ENCODE results near the gene C20orf204.

Gene C20orf204

DNA sequence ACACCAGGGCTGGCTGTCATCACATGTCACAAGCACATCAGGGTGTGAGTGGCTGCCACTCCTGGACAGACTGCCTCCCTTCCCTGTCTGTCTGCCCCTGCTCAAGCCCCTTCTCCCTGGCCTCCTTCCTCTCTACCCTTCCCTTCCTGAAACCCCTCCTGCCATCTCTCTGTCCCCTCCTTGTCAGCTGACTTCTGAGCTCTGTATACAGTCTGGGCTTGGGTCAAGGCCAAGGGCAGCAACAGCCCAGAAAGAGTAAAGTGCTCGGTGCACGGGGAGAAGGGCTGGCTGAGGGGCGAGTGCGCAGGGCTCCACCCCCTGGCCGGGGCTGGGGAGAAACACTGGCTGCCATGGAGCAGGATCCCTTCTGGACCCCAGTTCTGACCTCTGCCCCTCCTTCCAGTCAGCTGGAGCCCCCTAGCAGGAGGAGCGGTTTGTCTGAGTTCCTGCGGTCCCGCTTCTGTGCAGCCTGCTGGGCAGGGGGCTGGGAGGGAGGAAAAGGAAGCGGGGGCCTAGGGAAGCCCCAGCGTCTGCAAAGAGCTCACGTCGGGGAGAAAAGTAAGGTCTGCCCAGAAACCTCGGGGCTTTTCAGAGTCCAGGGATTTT lies 46.2 kb downstream of the C20orf204 start:
- H3K4me2 ChIP-seq = no peak overlapping the region

DNA sequence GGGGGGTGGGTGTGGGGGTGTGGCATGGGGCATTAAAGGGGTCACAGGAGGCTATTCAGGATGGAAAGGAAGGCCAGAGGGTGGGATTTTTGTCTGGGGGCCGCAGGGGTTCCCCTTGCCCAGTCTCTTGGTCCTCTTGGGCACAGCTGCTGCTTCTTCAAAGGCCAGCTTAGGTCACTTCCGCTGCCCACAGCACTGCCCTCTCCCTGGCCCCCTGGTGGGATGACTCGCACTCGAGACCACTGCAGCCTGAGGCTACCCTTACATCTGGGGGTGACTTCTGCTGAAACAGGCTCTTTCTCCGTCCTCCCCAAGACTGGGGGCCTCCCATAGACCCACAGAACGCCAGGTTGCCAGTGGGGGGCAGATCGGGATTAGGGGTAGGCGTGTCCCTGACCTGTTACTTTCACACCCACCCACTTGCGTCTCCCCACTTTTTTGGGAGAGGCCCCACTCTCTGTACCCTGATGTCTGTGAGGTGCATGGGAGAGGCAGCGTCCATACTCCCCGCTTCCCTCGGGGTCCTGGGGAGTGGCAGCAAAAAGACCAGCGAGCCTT lies 46.9 kb downstream of the C20orf204 start:
- Histone ChIP-seq H3K4me3 (IDR thresholded peaks at IDR 0.05; ENCODE audit: insufficient read depth, low read depth, low read length) (no peak overlapping the region), H3K27ac (no peak overlapping the region), H4K20me1 (ENCODE audit: insufficient read depth) (no peaks in the 10 kb centered on the region), H3K36me3 (ENCODE audit: insufficient read depth) (no peaks in the 10 kb centered on the region), H3K9ac (no peak overlapping the region), H3K4me1 (ENCODE audit: low read depth, poor library complexity, severe bottlenecking) (peaks cover 11% of the 10 kb centered on the region), H3K4me2 (no peak overlapping the region; the same call in 1 of the 2 replicates), H2AFZ (ENCODE audit: low read depth) (no peak overlapping the region), H3K27me3 (ENCODE audit: insufficient read depth, low read depth) (peaks cover 77% of the 10 kb centered on the region), H3K79me2 (ENCODE audit: insufficient read depth, low read depth) (no peaks in the 10 kb centered on the region)
- TF ChIP-seq, protein P1, sequence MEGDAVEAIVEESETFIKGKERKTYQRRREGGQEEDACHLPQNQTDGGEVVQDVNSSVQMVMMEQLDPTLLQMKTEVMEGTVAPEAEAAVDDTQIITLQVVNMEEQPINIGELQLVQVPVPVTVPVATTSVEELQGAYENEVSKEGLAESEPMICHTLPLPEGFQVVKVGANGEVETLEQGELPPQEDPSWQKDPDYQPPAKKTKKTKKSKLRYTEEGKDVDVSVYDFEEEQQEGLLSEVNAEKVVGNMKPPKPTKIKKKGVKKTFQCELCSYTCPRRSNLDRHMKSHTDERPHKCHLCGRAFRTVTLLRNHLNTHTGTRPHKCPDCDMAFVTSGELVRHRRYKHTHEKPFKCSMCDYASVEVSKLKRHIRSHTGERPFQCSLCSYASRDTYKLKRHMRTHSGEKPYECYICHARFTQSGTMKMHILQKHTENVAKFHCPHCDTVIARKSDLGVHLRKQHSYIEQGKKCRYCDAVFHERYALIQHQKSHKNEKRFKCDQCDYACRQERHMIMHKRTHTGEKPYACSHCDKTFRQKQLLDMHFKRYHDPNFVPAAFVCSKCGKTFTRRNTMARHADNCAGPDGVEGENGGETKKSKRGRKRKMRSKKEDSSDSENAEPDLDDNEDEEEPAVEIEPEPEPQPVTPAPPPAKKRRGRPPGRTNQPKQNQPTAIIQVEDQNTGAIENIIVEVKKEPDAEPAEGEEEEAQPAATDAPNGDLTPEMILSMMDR (conservative IDR thresholded peaks at IDR 0.05; ENCODE audit: low read depth, low read length) = no peak

More for the DNA sequence above, 46.2 kb downstream of the C20orf204 start:
- TF ChIP-seq, protein P1 (conservative IDR thresholded peaks at IDR 0.05; ENCODE audit: low read depth, low read length) = no peak
- no peaks in the 10 kb centered on the region for H4K20me1 ChIP-seq (ENCODE audit: insufficient read depth)
- H3K36me3 ChIP-seq (ENCODE audit: insufficient read depth) = no peaks in the 10 kb centered on the region
- no peak overlapping the region for H3K4me3 ChIP-seq (IDR thresholded peaks at IDR 0.05; ENCODE audit: insufficient read depth, low read depth, low read length)
- no peak overlapping the region for H3K9ac ChIP-seq
- peaks cover 72% of the 10 kb centered on the region for H3K27me3 ChIP-seq (ENCODE audit: insufficient read depth, low read depth)
- no peak overlapping the region for H3K27ac ChIP-seq
- no peak overlapping the region for H2AFZ ChIP-seq (ENCODE audit: low read depth)
- H3K79me2 ChIP-seq (ENCODE audit: insufficient read depth, low read depth) = no peaks in the 10 kb centered on the region
- peaks cover 17% of the 10 kb centered on the region for H3K4me1 ChIP-seq (ENCODE audit: low read depth, poor library complexity, severe bottlenecking)

GRCh38 chr20:64083378-64083803 lies 47.4 kb downstream of the C20orf204 start:
- TF ChIP-seq, protein P1 (conservative IDR thresholded peaks at IDR 0.05; ENCODE audit: low read depth, low read length) = no peak; the same call in 1 of the 2 replicates
- no peaks in the 10 kb centered on the region for H3K36me3 ChIP-seq (ENCODE audit: insufficient read depth)
- H3K79me2 ChIP-seq (ENCODE audit: insufficient read depth, low read depth) = no peaks in the 10 kb centered on the region
- no peak overlapping the region for H3K4me3 ChIP-seq (IDR thresholded peaks at IDR 0.05; ENCODE audit: insufficient read depth, low read depth, low read length)
- peaks cover 6% of the 10 kb centered on the region for H3K4me1 ChIP-seq (ENCODE audit: low read depth, poor library complexity, severe bottlenecking)
- peaks cover 82% of the 10 kb centered on the region for H3K27me3 ChIP-seq (ENCODE audit: insufficient read depth, low read depth)
- no peaks in the 10 kb centered on the region for H4K20me1 ChIP-seq (ENCODE audit: insufficient read depth)
- H3K4me2 ChIP-seq = no peak overlapping the region; the same call in 1 of the 2 replicates
- H2AFZ ChIP-seq (ENCODE audit: low read depth) = no peak overlapping the region
- no peak overlapping the region for H3K9ac ChIP-seq
- H3K27ac ChIP-seq = no peak overlapping the region

DNA sequence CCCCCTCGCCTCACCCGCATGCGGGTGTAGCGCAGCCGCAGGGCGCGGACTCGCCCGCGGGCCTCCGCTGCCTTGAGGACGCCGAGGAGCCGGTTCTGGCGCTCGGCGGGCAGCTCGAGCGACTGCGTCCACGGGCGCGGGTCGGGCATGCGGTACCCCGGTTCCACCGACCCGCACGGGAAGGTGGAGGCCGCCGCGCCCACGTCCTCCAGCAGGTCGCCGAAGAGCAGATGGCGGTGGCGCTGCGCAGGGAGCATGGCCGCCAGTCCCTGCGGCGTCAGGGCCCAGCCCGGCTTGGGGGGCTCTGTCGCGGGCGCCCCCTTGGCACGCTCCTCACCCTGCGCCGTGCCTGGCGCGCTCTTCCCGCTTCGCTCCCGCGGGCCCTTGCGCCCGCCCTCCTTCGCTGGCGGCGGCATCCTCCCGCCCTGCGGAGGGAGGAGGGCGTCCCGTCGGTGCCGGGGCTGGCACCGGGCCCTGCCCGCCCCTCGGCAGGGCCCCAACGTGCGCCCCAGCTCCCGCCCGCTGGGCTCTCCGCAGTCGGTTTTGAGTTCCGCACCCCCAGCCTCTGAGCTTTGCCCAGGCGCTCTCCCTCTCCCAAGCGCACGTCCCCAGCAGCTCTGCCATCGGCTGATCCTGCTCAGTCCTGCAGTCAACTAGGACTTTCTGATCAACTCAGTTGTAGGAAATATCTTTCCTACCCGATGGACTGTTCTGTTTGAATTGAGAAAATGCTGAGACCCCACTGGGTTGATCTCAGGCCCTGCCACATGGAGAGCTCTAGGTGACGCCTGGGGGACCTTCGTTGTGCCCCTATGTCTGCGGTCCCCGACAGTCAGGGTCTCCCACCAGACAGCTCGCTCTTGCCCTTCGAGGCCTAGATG lies 48.1 kb downstream of the C20orf204 start, which contains the start of gene LKAAEAR1:
Gene LKAAEAR1, minus strand, starts transcription at position 595 of the 881 bp plus-strand sequence. Its CDS starts 179 bp downstream, at position 416.
- Histone ChIP-seq H3K79me2 (ENCODE audit: insufficient read depth, low read depth) (no peaks in the 10 kb centered on the region), H3K4me1 (ENCODE audit: low read depth, poor library complexity, severe bottlenecking) (no peaks in the 10 kb centered on the region), H3K4me2 (no peak within 1 kb of the TSS; the same call in 1 of the 2 replicates), H2AFZ (ENCODE audit: low read depth) (no peak within 1 kb of the TSS), H3K27ac (no peak within 1 kb of the TSS), H3K36me3 (ENCODE audit: insufficient read depth) (no peaks in the 10 kb centered on the region), H3K4me3 (IDR thresholded peaks at IDR 0.05; ENCODE audit: insufficient read depth, low read depth, low read length) (no peak within 1 kb of the TSS), H3K9ac (no peak within 1 kb of the TSS), H3K27me3 (ENCODE audit: insufficient read depth, low read depth) (peaks cover 85% of the 10 kb centered on the region), H4K20me1 (ENCODE audit: insufficient read depth) (no peaks in the 10 kb centered on the region)
- TF ChIP-seq, protein P1 (conservative IDR thresholded peaks at IDR 0.05; ENCODE audit: low read depth, low read length) = no peak
